Upper lobe of left lung (tissue), 6 donors: ENCODE results near the gene RASD1. TPM values are rescaled to one million over a fixed set of nuclear protein-coding genes. Genes with fewer than 3 reads are reported as not detected.
A peak's percentile ranks its signal among the peaks of the same experiment; 100 is the strongest.

Experiments used
- ATAC-seq, 2 donors: fragments of 200-7000 bp; cut with Tn5 transposase; one replicate each; pipeline ENCODE4 v1.9.1; 2022; ENCODE audit warnings: mild to moderate bottlenecking in 2 of 2, moderate library complexity in 2 of 2; ENCODE audit not compliant: low FRiP score in 2 of 2
- DNase-seq, 2 donors: peaks; one replicate each; pipeline ENCODE4 v3.0.0-alpha.2; 2019 to 2020
- H3K27ac ChIP-seq, 4 donors: fragments of 200-600 bp; sonication (generic); one replicate each; pipeline ENCODE4 v1.5.1; 2016 to 2019
- H3K27me3 ChIP-seq, 4 donors: fragments of 200-600 bp; sonication (generic); one replicate each; pipeline ENCODE4 v1.5.1; 2017 to 2019
- H3K36me3 ChIP-seq, 4 donors: fragments of 200-600 bp; sonication (generic); one replicate each; pipeline ENCODE4 v1.5.1; 2016 to 2019
- H3K4me1 ChIP-seq, 4 donors: fragments of 200-600 bp; sonication (generic); one replicate each; pipeline ENCODE4 v1.5.1; 2018 to 2019
- H3K4me3 ChIP-seq, 4 donors: fragments of 200-600 bp; sonication (generic); one replicate each; pipeline ENCODE4 v1.5.1; 2017 to 2019; ENCODE audit warnings: mild to moderate bottlenecking in 2 of 4, moderate library complexity in 1 of 4
- H3K9me3 ChIP-seq, 4 donors: fragments of 200-600 bp; sonication (generic); one replicate each; pipeline ENCODE4 v1.5.1; 2018 to 2019
- CTCF ChIP-seq, 6 experiments: fragments of 450-650 bp in 4 of 6; fragments of 200-600 bp in 2 of 6; sonication (generic) in 2 of 6; IDR thresholded peaks; one replicate each; pipeline ENCODE4 v1.5.1; 2016 to 2019; ENCODE audit warnings: antibody characterized with exemption in 6 of 6
- EP300 ChIP-seq, 4 donors: sonication (generic); formaldehyde crosslinking; IDR thresholded peaks; one replicate each; pipeline ENCODE4 v1.5.1; 2017; ENCODE audit warnings: antibody characterized with exemption in 4 of 4, control low read depth in 2 of 4
- POLR2A ChIP-seq, 4 donors: fragments of 450-650 bp; IDR thresholded peaks; one replicate each; pipeline ENCODE4 v1.5.1; 2016 to 2017; ENCODE audit warnings: antibody characterized with exemption in 4 of 4, mild to moderate bottlenecking in 2 of 4
- POLR2AphosphoS5 ChIP-seq, 2 donors: sonication (generic); formaldehyde crosslinking; IDR thresholded peaks; one replicate each; pipeline ENCODE4 v1.5.1; 2017; ENCODE audit warnings: antibody characterized with exemption in 2 of 2
- WGBS, 2 donors: methylation state at CpG; one replicate each; pipeline ENCODE4 v1.1.5; 2017 to 2018; 5-methylcytosine and 5-hydroxymethylcytosine counted together
- total RNA-seq, 6 donors: library from RNA; depleted of rRNA in 4 of 6; stranded (reverse); fragments of >200 nt in 4 of 6; gene quantifications; one replicate each; pipeline versions ENCODE4 v1.1.0 to v1.2.1, GENCODE V29; 2016 to 2021
- donor health status: DM: no; HTN: no; CAD: no; lungs with moderate emphysema.
- donor health status: DM: no; HTN: yes; CAD: no; lungs with severe emphysema.

RASD1 gene
- total RNA-seq, 6 donors from 2014 or later: 28.5 to 68.1 (median 36.5) TPM

- Histone ChIP-seq H3K9me3 (no peaks in the 10 kb centered on the region), H3K4me1 (peaks cover 0 to 23% (median 3%) of the 10 kb centered on the region in 4 donors), H3K27ac (no peak overlapping the region), H3K4me3 (no peak overlapping the region), H3K36me3 (peaks cover 0 to 37% (median 9%) of the 10 kb centered on the region in 4 donors), H3K27me3 (no peaks in the 10 kb centered on the region)
- TF ChIP-seq CTCF (IDR thresholded peaks at IDR 0.05) (no peak), POLR2A (IDR thresholded peaks at IDR 0.05) (no peak), POLR2AphosphoS5 (IDR thresholded peaks at IDR 0.05) (no peak), EP300 (IDR thresholded peaks at IDR 0.05) (no peak)
- ATAC-seq (no peak), DNase-seq (no peak)
- WGBS, 2 donors: 89 to 92% methylated on average over 6 of the region's 6 CpGs
These were observed 10.8 kb downstream of the RASD1 start for GRCh38 chr17:17485420-17485819.

DNA sequence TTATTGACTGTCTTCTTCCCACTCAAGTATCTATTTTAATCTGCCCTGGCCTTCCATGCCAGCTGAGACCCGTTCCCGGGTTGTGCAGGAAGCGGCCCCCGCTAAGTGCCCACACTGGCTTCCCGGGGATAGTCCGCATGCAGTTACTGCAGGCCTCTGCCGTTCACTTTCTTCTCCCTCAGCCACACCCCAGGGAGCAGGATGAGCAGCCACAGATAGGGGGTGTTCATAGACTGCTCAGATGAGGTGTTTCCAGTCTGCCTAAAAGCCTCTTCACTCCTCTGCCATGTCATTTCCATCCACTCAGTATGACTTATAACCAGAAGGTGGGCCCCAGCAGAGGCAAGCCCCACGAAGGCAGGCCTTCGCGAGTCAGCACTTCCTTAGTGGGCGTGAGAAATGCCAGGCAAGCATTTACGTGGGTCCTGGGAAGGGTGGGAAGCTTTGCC is 11.7 kb downstream of the RASD1 start:
- DNase-seq: no peak
- H3K27ac ChIP-seq: no peak overlapping the region
- no peak for TF ChIP-seq CTCF (IDR thresholded peaks at IDR 0.05)
- no peak for TF ChIP-seq POLR2AphosphoS5 (IDR thresholded peaks at IDR 0.05)
- no peak for TF ChIP-seq EP300 (IDR thresholded peaks at IDR 0.05)
- TF ChIP-seq POLR2A (IDR thresholded peaks at IDR 0.05): no peak

GRCh38 chr17:17481860-17482259 is 14.3 kb downstream of the RASD1 start:
- no peaks in the 10 kb centered on the region for H3K9me3 ChIP-seq
- WGBS, 2 donors: 67% methylated on average over 5 of the region's 5 CpGs
- H3K27me3 ChIP-seq: no peaks in the 10 kb centered on the region
- ATAC-seq (no peak), DNase-seq (no peak)
- no peak overlapping the region for H3K4me3 ChIP-seq
- H3K4me1 ChIP-seq: peaks cover 20 to 55% (median 24%) of the 10 kb centered on the region in 4 donors
- H3K27ac ChIP-seq: no peak overlapping the region
- no peak for TF ChIP-seq CTCF (IDR thresholded peaks at IDR 0.05)
- TF ChIP-seq EP300 (IDR thresholded peaks at IDR 0.05): no peak
- no peak for TF ChIP-seq POLR2AphosphoS5 (IDR thresholded peaks at IDR 0.05)
- no peak for TF ChIP-seq POLR2A (IDR thresholded peaks at IDR 0.05)
- H3K36me3 ChIP-seq: peaks cover 0 to 19% (median 5%) of the 10 kb centered on the region in 4 donors

More for the DNA sequence above, 11.7 kb downstream of the RASD1 start:
- no peak overlapping the region for H3K4me3 ChIP-seq
- H3K4me1 ChIP-seq: peaks cover 0 to 32% (median 3%) of the 10 kb centered on the region in 4 donors
- peaks cover 0 to 37% (median 8%) of the 10 kb centered on the region in 4 donors for H3K36me3 ChIP-seq
- WGBS, 2 donors: 51 to 67% methylated on average over 12 of the region's 12 CpGs
- H3K27me3 ChIP-seq: no peaks in the 10 kb centered on the region
- peak in 1 of 2 donors; percentile 26 for ATAC-seq
- no peaks in the 10 kb centered on the region for H3K9me3 ChIP-seq

GRCh38 chr17:17480593-17481148 is 15.5 kb downstream of the RASD1 start:
- no peak for TF ChIP-seq EP300 (IDR thresholded peaks at IDR 0.05)
- no peak for TF ChIP-seq POLR2AphosphoS5 (IDR thresholded peaks at IDR 0.05)
- TF ChIP-seq POLR2A (IDR thresholded peaks at IDR 0.05): no peak
- TF ChIP-seq CTCF (IDR thresholded peaks at IDR 0.05): no peak
- ATAC-seq (no peak), DNase-seq (no peak)
- Histone ChIP-seq H3K27me3 (no peaks in the 10 kb centered on the region), H3K4me1 (peaks cover 20 to 63% (median 26%) of the 10 kb centered on the region in 4 donors), H3K4me3 (no peak overlapping the region), H3K27ac (no peak overlapping the region), H3K9me3 (no peaks in the 10 kb centered on the region), H3K36me3 (peaks cover 0 to 12% (median 3%) of the 10 kb centered on the region in 4 donors)
- 79 to 84% methylated on average over 6 of the region's 6 CpGs for WGBS, 2 donors

GRCh38 chr17:17479209-17479608 is 17.0 kb downstream of the RASD1 start:
- H3K36me3 ChIP-seq: peaks cover 0 to 3% (median under 1%) of the 10 kb centered on the region in 4 donors
- TF ChIP-seq EP300 (IDR thresholded peaks at IDR 0.05) (no peak), CTCF (IDR thresholded peaks at IDR 0.05) (no peak), POLR2AphosphoS5 (IDR thresholded peaks at IDR 0.05) (no peak), POLR2A (IDR thresholded peaks at IDR 0.05) (no peak)
- no peaks in the 10 kb centered on the region for H3K9me3 ChIP-seq
- ATAC-seq (no peak), DNase-seq (no peak)
- H3K27ac ChIP-seq: no peak overlapping the region
- H3K4me1 ChIP-seq: peaks cover 20 to 56% (median 26%) of the 10 kb centered on the region in 4 donors
- H3K27me3 ChIP-seq: no peaks in the 10 kb centered on the region
- 94 to 95% methylated on average over 3 of the region's 3 CpGs for whole genome bisulfite sequencing, 2 donors
- H3K4me3 ChIP-seq: no peak overlapping the region
